ENCODE data around the gene KCNMA1. TPM values are rescaled to one million over a fixed set of nuclear protein-coding genes. Genes with fewer than 3 reads are reported as not detected.
"Not testable (repeated sequence)": the region's sequence is repeated elsewhere in the genome, so short reads cannot be mapped to it uniquely, and the experiment has no call there.

Gene KCNMA1
- total and polyA plus RNA-seq, 7 experiments from 2014 or later = 0.42 TPM; not detected in 6

- H3K36me3 ChIP-seq (ENCODE audit: control insufficient read depth in 2 of 3, insufficient read depth in 3 of 3, low read length in 3 of 3); CTCF ChIA-PET; DNase-seq; H3K4me3 ChIP-seq (ENCODE audit: low read length); H3K27me3 ChIP-seq (ENCODE audit: control insufficient read depth in 2 of 2, insufficient read depth in 2 of 2, low read length in 2 of 2); H3K36me3 Mint-ChIP-seq; H3K9me3 Mint-ChIP-seq; intact Hi-C loops (cut with micrococcal nuclease); H3K27ac ChIP-seq (ENCODE audit: low read depth, low read length); H3K4me3 Mint-ChIP-seq; ATAC-seq; H3K27ac Mint-ChIP-seq; H3K4me1 Mint-ChIP-seq; H3K4me1 ChIP-seq (ENCODE audit: control insufficient read depth in 2 of 2, insufficient read depth in 2 of 2, low read length in 2 of 2); H3K9me3 ChIP-seq (ENCODE audit: control insufficient read depth in 2 of 3, low read length in 3 of 3); POLR2A ChIA-PET: not testable (repeated sequence)
- peaks cover 0 to 14% (median 8%) of the 10 kb centered on the region in 5 donors for H3K27me3 Mint-ChIP-seq
Observed at GRCh38 chr10:77387701-77388100, 249.9 kb downstream of the KCNMA1 start.

- CTCF ChIA-PET = no interaction called here
- ATAC-seq = no peak
- intact Hi-C loops (cut with micrococcal nuclease) = no loop called here
Observed at GRCh38 chr10:77387247-77387646, 250.4 kb downstream of the KCNMA1 start.

GRCh38 chr10:77386838-77387237, 250.8 kb downstream of the KCNMA1 start:
- no peaks in the 10 kb centered on the region for H3K9me3 Mint-ChIP-seq
- intact Hi-C loops (cut with micrococcal nuclease) = no loop called here
- H3K4me3 Mint-ChIP-seq = no peak overlapping the region
- no peaks in the 10 kb centered on the region for H3K27me3 ChIP-seq (ENCODE audit: control insufficient read depth in 2 of 2, insufficient read depth in 2 of 2, low read length in 2 of 2)
- H3K36me3 Mint-ChIP-seq = no peaks in the 10 kb centered on the region
- no peak overlapping the region for H3K4me3 ChIP-seq (ENCODE audit: low read length)
- no peaks in the 10 kb centered on the region for H3K4me1 ChIP-seq (ENCODE audit: control insufficient read depth in 2 of 2, insufficient read depth in 2 of 2, low read length in 2 of 2)
- H3K4me1 Mint-ChIP-seq = peaks cover 0 to 5% (median 0%) of the 10 kb centered on the region in 7 donors
- DNase-seq = no peak
- no peak for ATAC-seq
- ChIA-PET POLR2A (no interaction called here), CTCF (no interaction called here)
- no peaks in the 10 kb centered on the region for H3K36me3 ChIP-seq (ENCODE audit: control insufficient read depth in 2 of 3, insufficient read depth in 3 of 3, low read length in 3 of 3)
- no peak overlapping the region for H3K27ac Mint-ChIP-seq
- H3K27ac ChIP-seq (ENCODE audit: low read depth, low read length) = no peak overlapping the region
- H3K27me3 Mint-ChIP-seq = peaks cover 0 to 14% (median 8%) of the 10 kb centered on the region in 5 donors
- no peaks in the 10 kb centered on the region for H3K9me3 ChIP-seq (ENCODE audit: control insufficient read depth in 2 of 3, low read length in 3 of 3)

More at GRCh38 chr10:77387247-77387646, 250.4 kb downstream of the KCNMA1 start:
- Mint-ChIP-seq H3K4me1 (peaks cover 0 to 5% (median 0%) of the 10 kb centered on the region in 7 donors), H3K36me3 (no peaks in the 10 kb centered on the region), H3K9me3 (no peaks in the 10 kb centered on the region), H3K4me3 (no peak overlapping the region), H3K27ac (no peak overlapping the region), H3K27me3 (peaks cover 0 to 12% (median 8%) of the 10 kb centered on the region in 5 donors)
- H3K27ac ChIP-seq (ENCODE audit: low read depth, low read length) = no peak overlapping the region
- H3K4me3 ChIP-seq (ENCODE audit: low read length) = no peak overlapping the region
- H3K9me3 ChIP-seq (ENCODE audit: control insufficient read depth in 2 of 3, low read length in 3 of 3) = no peaks in the 10 kb centered on the region
- no peaks in the 10 kb centered on the region for H3K27me3 ChIP-seq (ENCODE audit: control insufficient read depth in 2 of 2, insufficient read depth in 2 of 2, low read length in 2 of 2)
- H3K4me1 ChIP-seq (ENCODE audit: control insufficient read depth in 2 of 2, insufficient read depth in 2 of 2, low read length in 2 of 2) = no peaks in the 10 kb centered on the region
- no peak for DNase-seq
- POLR2A ChIA-PET = no interaction called here
- no peaks in the 10 kb centered on the region for H3K36me3 ChIP-seq (ENCODE audit: control insufficient read depth in 2 of 3, insufficient read depth in 3 of 3, low read length in 3 of 3)

GRCh38 chr10:77386365-77386764, 251.2 kb downstream of the KCNMA1 start:
- Histone ChIP-seq H3K4me1 (ENCODE audit: control insufficient read depth in 2 of 2, insufficient read depth in 2 of 2, low read length in 2 of 2) (no peaks in the 10 kb centered on the region), H3K27ac (ENCODE audit: low read depth, low read length) (no peak overlapping the region), H3K9me3 (ENCODE audit: control insufficient read depth in 2 of 3, low read length in 3 of 3) (no peaks in the 10 kb centered on the region), H3K36me3 (ENCODE audit: control insufficient read depth in 2 of 3, insufficient read depth in 3 of 3, low read length in 3 of 3) (no peaks in the 10 kb centered on the region), H3K4me3 (ENCODE audit: low read length) (no peak overlapping the region), H3K27me3 (ENCODE audit: control insufficient read depth in 2 of 2, insufficient read depth in 2 of 2, low read length in 2 of 2) (no peaks in the 10 kb centered on the region)
- H3K27ac Mint-ChIP-seq = no peak overlapping the region
- no peaks in the 10 kb centered on the region for H3K9me3 Mint-ChIP-seq
- intact Hi-C loops (cut with micrococcal nuclease) = no loop called here
- H3K4me3 Mint-ChIP-seq = no peak overlapping the region
- H3K4me1 Mint-ChIP-seq = peaks cover 0 to 5% (median 0%) of the 10 kb centered on the region in 7 donors
- ChIA-PET POLR2A (no interaction called here), CTCF (no interaction called here)
- no peaks in the 10 kb centered on the region for H3K36me3 Mint-ChIP-seq
- H3K27me3 Mint-ChIP-seq = peaks cover 0 to 14% (median 8%) of the 10 kb centered on the region in 5 donors
- DNase-seq = no peak
- ATAC-seq = no peak

- ChIA-PET CTCF (no interaction called here), POLR2A (no interaction called here)
- Histone ChIP-seq H3K4me1 (ENCODE audit: control insufficient read depth in 2 of 2, insufficient read depth in 2 of 2, low read length in 2 of 2) (no peaks in the 10 kb centered on the region), H3K27me3 (ENCODE audit: control insufficient read depth in 2 of 2, insufficient read depth in 2 of 2, low read length in 2 of 2) (no peaks in the 10 kb centered on the region), H3K27ac (ENCODE audit: low read depth, low read length) (no peak overlapping the region), H3K9me3 (ENCODE audit: control insufficient read depth in 2 of 3, low read length in 3 of 3) (no peaks in the 10 kb centered on the region), H3K36me3 (ENCODE audit: control insufficient read depth in 2 of 3, insufficient read depth in 3 of 3, low read length in 3 of 3) (no peaks in the 10 kb centered on the region), H3K4me3 (ENCODE audit: low read length) (no peak overlapping the region)
- H3K4me1 Mint-ChIP-seq = peaks cover 0 to 5% (median 0%) of the 10 kb centered on the region in 7 donors
- DNase-seq (no peak), ATAC-seq (no peak)
- H3K27ac Mint-ChIP-seq = no peak overlapping the region
- H3K4me3 Mint-ChIP-seq = no peak overlapping the region
- no peaks in the 10 kb centered on the region for H3K36me3 Mint-ChIP-seq
- H3K27me3 Mint-ChIP-seq = peaks cover 6 to 11% (median 8%) of the 10 kb centered on the region in 5 donors
- intact Hi-C loops (cut with micrococcal nuclease) = no loop called here
- H3K9me3 Mint-ChIP-seq = no peaks in the 10 kb centered on the region
Observed at GRCh38 chr10:77385315-77385714, 252.3 kb downstream of the KCNMA1 start.

- CTCF ChIA-PET = no interaction called here
- DNase-seq (no peak), ATAC-seq (no peak)
- Mint-ChIP-seq H3K9me3 (peaks cover 0 to 2% (median 0%) of the 10 kb centered on the region in 11 donors), H3K27me3 (peaks cover 12 to 18% (median 15%) of the 10 kb centered on the region in 5 donors), H3K36me3 (no peaks in the 10 kb centered on the region), H3K27ac (no peak overlapping the region), H3K4me3 (no peak overlapping the region), H3K4me1 (peaks cover 0 to 5% (median 0%) of the 10 kb centered on the region in 7 donors)
- Histone ChIP-seq H3K27me3 (ENCODE audit: control insufficient read depth in 2 of 2, insufficient read depth in 2 of 2, low read length in 2 of 2) (no peaks in the 10 kb centered on the region), H3K9me3 (ENCODE audit: control insufficient read depth in 2 of 3, low read length in 3 of 3) (no peaks in the 10 kb centered on the region), H3K36me3 (ENCODE audit: control insufficient read depth in 2 of 3, insufficient read depth in 3 of 3, low read length in 3 of 3) (no peaks in the 10 kb centered on the region), H3K27ac (ENCODE audit: low read depth, low read length) (no peak overlapping the region), H3K4me3 (ENCODE audit: low read length) (no peak overlapping the region), H3K4me1 (ENCODE audit: control insufficient read depth in 2 of 2, insufficient read depth in 2 of 2, low read length in 2 of 2) (no peaks in the 10 kb centered on the region)
- intact Hi-C loops (cut with micrococcal nuclease) = no loop called here
- POLR2A ChIA-PET = no interaction called here
Observed at GRCh38 chr10:77383861-77384553, 253.6 kb downstream of the KCNMA1 start.

GRCh38 chr10:77381750-77382149, 255.9 kb downstream of the KCNMA1 start:
- CTCF ChIA-PET = no interaction called here
- Mint-ChIP-seq H3K36me3 (no peaks in the 10 kb centered on the region), H3K4me3 (no peak overlapping the region), H3K27ac (no peak overlapping the region), H3K27me3 (peaks cover 5 to 25% (median 21%) of the 10 kb centered on the region in 5 donors), H3K4me1 (peaks cover 0 to 3% (median 0%) of the 10 kb centered on the region in 7 donors), H3K9me3 (peaks cover 0 to 2% (median 0%) of the 10 kb centered on the region in 11 donors)
- H3K36me3 ChIP-seq (ENCODE audit: control insufficient read depth in 2 of 3, insufficient read depth in 3 of 3, low read length in 3 of 3) = no peaks in the 10 kb centered on the region
- no peaks in the 10 kb centered on the region for H3K27me3 ChIP-seq (ENCODE audit: control insufficient read depth in 2 of 2, insufficient read depth in 2 of 2, low read length in 2 of 2)
- no peak overlapping the region for H3K4me3 ChIP-seq (ENCODE audit: low read length)
- POLR2A ChIA-PET = no interaction called here
- H3K9me3 ChIP-seq (ENCODE audit: control insufficient read depth in 2 of 3, low read length in 3 of 3) = no peaks in the 10 kb centered on the region
- intact Hi-C loops (cut with micrococcal nuclease) = no loop called here
- no peaks in the 10 kb centered on the region for H3K4me1 ChIP-seq (ENCODE audit: control insufficient read depth in 2 of 2, insufficient read depth in 2 of 2, low read length in 2 of 2)
- H3K27ac ChIP-seq (ENCODE audit: low read depth, low read length) = no peak overlapping the region
- ATAC-seq (no peak), DNase-seq (no peak)

Measured in naive thymus-derived CD4-positive, alpha-beta T cell (primary cell).